RPMI7951 (cell line): ENCODE results near the gene KCNQ1. TPM values are rescaled to one million over a fixed set of nuclear protein-coding genes. Genes with fewer than 3 reads are reported as not detected.

Experiments used
- DNase-seq: peaks from one replicate; pipeline ENCODE4 v3.0.0-alpha.2; 2012; ENCODE audit warnings: low read depth
- total RNA-seq: library from RNA; depleted of rRNA; stranded (reverse); fragments of >200 nt; shearing (Covaris generic); gene quantifications from 2 replicates; pipeline ENCODE4 v1.2.3, GENCODE V29; 2014

KCNQ1 gene
- total RNA-seq, 1 experiment from 2014 or later = not detected

DNA sequence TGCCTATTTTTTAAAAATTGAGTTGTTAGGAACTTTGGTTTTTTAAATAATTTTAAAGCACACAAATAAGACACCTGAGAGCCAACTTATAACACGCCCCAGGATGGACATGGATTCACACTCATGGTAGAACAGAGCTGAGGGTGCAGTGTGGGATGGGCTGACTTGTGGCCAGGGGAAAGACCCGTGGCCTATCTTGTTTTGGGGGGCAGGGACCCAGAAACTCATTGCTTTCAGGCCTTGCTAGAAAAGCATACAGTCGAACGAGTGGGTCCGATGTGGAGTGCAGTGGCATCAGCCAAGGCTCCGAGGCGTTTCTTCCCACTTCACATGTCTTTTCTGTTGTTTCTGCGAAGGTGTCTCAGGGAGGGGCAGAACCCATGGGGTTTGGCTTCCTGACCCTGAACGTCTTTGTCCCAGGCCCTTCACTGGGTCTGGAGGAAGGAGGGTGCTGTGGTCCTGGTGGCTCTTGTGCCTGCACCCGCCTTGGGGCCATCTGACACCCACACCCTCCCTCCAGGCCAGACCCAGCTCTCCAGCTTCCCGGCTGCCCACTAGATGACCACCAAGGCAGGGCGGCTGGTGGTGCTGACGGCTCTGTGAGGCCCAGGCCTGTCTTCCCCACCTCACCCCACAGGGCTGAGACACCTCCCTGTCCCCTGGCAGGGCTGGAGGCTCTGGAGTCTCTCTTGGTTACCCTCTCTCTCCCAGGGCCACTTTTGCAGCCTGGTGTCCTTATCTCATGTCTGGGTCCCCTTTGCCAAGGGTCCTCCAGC, 120.8 kb downstream of the KCNQ1 start:
- no peak for DNase-seq

- DNase-seq = no peak
These were observed 121.6 kb downstream of the KCNQ1 start for GRCh38 chr11:2566223-2567025.

- no peak for DNase-seq
These were observed 122.3 kb downstream of the KCNQ1 start for GRCh38 chr11:2567026-2567671.

DNA sequence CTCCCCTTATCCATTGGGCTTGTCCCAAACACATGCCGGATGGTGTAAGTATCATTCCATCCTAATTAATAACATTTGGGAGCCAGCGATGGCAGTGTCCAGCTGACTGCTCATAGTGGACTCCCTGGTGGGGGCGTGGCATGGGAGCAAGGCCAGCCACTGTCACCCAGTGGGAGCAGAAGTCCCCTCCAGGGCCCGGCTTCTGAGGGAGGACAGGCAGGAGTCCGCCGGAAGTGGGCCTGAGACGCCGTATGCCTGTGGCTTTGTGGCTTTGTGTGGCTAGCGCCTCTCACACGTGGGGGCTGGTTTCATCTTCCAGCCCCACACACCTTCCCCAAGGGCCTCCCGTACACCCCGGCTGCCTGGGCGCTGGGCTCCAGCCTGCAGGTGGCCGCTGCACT, 124.5 kb downstream of the KCNQ1 start:
- peak; percentile 5 for DNase-seq

- no peak for DNase-seq
These were observed 125.0 kb downstream of the KCNQ1 start for GRCh38 chr11:2569731-2570210.

- DNase-seq = no peak
These were observed 125.5 kb downstream of the KCNQ1 start for GRCh38 chr11:2570211-2570811.

DNA sequence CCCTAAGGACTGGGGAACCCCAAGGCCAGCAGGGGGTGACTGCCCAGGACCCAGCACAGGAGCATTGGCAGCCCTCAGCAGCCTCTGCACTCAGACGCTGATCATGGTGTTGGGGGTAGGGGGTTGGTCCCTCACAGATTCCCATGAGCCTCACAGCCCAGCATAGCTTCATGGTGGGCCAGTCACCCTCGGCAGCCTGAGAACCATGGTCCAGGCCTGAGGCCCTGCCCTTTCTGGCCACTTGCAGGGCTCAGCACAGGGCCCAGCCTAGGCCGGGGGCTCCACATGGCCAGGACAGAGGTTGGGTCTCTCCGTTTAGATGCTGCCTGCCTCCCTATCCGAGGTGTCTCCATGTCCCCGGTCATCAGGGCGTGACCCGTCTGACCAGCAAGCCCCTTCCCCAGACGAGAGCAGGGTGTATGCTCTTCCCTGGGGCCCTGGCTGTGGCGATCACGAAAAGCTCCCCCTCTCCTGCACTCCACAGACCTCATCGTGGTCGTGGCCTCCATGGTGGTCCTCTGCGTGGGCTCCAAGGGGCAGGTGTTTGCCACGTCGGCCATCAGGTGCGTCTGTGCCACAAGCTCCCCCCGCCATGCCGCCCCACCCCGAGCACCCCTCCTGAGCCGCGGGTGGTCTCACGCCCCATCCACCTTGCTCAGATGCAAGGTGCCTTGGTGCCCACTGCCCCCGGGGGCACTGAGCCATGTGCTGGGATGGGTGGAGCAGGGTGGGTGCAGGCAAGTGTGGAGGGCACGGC, 126.2 kb downstream of the KCNQ1 start:
- no peak for DNase-seq

GRCh38 chr11:2571598-2572281, 126.9 kb downstream of the KCNQ1 start:
- no peak for DNase-seq

DNA sequence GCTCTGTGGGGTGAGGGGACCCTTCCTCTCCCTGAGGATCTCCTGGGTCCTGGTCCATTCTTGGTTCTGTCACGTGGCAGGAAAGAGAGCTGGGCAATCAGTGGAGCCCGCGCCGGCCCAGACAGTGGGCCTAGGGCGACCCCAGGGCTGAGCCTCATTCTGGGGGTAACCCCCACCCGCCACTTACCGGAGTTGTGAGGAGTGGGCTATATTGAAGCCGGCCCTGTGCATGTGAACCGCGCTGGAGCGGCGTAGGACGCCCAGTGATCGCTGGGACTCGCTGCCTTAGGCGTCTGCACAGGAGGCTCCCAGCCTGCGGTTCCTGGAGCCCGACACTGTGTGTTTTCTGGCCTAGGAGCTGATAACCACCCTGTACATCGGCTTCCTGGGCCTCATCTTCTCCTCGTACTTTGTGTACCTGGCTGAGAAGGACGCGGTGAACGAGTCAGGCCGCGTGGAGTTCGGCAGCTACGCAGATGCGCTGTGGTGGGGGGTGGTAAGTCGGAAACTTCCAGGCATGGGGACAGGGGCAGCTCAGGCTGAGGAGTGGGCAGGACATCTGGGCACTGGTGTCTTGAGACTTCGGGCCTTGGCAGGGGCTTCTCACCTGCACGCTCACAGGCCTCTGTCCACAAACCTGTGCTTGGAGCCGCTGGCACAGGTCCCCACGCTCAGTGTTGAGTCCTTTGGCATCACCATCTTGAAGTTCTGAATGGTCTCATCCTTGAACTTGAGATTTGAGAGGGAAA, 127.9 kb downstream of the KCNQ1 start:
- no peak for DNase-seq

GRCh38 chr11:2573240-2574042, 128.6 kb downstream of the KCNQ1 start:
- no peak for DNase-seq

DNA sequence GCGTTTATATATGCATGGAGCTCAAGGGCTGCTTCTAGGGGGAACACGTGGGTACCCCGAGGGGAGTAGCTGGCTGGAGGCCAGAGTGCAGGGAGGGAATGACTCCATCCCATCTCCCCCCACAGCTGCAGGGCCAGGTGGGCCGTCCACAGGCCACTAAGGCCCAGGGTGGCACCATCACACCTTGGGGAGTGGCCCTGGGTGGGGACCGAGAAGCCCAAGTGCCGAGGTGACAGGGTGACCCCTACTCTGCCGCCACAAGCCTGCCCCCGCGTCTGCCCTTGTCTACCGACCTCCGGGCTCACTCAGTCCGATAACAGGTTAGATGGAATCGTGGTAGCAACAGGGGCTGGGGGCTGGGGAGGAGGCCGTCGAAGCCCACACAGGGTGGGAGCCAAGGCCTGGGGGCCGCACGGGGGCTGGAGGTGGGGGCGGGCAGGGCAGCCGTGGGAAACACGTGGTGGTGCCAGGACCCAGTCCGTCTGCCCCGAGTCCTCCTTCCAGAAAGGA, 129.3 kb downstream of the KCNQ1 start:
- DNase-seq = no peak

GRCh38 chr11:2574553-2575535, 130.0 kb downstream of the KCNQ1 start:
- DNase-seq = no peak

- no peak for DNase-seq
These were observed 130.8 kb downstream of the KCNQ1 start for GRCh38 chr11:2575591-2576051.

GRCh38 chr11:2576111-2576510, 131.3 kb downstream of the KCNQ1 start:
- DNase-seq = no peak

DNA sequence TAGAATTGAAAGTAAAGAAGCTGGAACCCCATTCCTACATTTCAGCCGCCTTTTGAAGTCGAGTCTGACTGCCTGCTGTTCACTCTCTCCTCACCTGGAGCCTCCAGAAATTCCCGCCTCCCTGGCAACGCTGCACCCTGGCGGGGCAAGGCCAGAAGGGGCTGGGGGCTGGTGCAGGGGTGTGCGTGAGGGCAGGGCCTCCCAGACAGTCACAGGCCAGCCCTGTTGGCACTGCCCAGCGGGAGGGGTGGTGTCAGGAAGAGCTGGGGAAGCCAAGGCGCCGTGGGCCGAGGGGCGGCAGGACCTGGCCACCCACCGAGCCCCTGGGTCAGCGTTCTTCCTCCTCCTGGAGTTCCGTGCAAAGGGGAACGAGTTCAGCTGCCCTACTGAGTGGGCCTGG, 131.7 kb downstream of the KCNQ1 start:
- no peak for DNase-seq

GRCh38 chr11:2577031-2577990, 132.5 kb downstream of the KCNQ1 start:
- DNase-seq = no peak
